ENCODE results near the gene PLSCR4.

Gene PLSCR4

GRCh38 chr3:146177519-146177918, 73.4 kb downstream of the PLSCR4 start:
- TF ChIP-seq CTCF (IDR thresholded peaks at IDR 0.05; ENCODE audit: insufficient read depth, missing control alignments), result no peak
- no peak for FAIRE-seq
- DNase-seq (ENCODE audit: insufficient read length, low spot score), result no peak

GRCh38 chr3:146177072-146177471, 73.8 kb downstream of the PLSCR4 start:
- no peak for DNase-seq (ENCODE audit: insufficient read length, low spot score)
- FAIRE-seq, result no peak
- no peak for TF ChIP-seq CTCF (IDR thresholded peaks at IDR 0.05; ENCODE audit: insufficient read depth, missing control alignments)

GRCh38 chr3:146172586-146172985, 78.3 kb downstream of the PLSCR4 start:
- no peak for FAIRE-seq
- no peak for TF ChIP-seq CTCF (IDR thresholded peaks at IDR 0.05; ENCODE audit: insufficient read depth, missing control alignments)
- DNase-seq (ENCODE audit: insufficient read length, low spot score), result no peak

GRCh38 chr3:146170591-146170990, 80.3 kb downstream of the PLSCR4 start:
- no peak for FAIRE-seq
- no peak for TF ChIP-seq CTCF (IDR thresholded peaks at IDR 0.05; ENCODE audit: insufficient read depth, missing control alignments)
- DNase-seq (ENCODE audit: insufficient read length, low spot score), result no peak

GRCh38 chr3:146169891-146170290, 81.0 kb downstream of the PLSCR4 start:
- no peak for TF ChIP-seq CTCF (IDR thresholded peaks at IDR 0.05; ENCODE audit: insufficient read depth, missing control alignments)
- no peak for DNase-seq (ENCODE audit: insufficient read length, low spot score)
- FAIRE-seq, result no peak

GRCh38 chr3:146166826-146167225, 84.1 kb downstream of the PLSCR4 start:
- DNase-seq (ENCODE audit: insufficient read length, low spot score) (no peak), FAIRE-seq (no peak)
- no peak for TF ChIP-seq CTCF (IDR thresholded peaks at IDR 0.05; ENCODE audit: insufficient read depth, missing control alignments)

- FAIRE-seq (no peak), DNase-seq (ENCODE audit: insufficient read length, low spot score) (no peak)
- no peak for TF ChIP-seq CTCF (IDR thresholded peaks at IDR 0.05; ENCODE audit: insufficient read depth, missing control alignments)
Observed at GRCh38 chr3:146166415-146166821, 84.5 kb downstream of the PLSCR4 start.
